Measurements from ENCODE around the gene SLC6A18. TPM values are rescaled to one million over a fixed set of nuclear protein-coding genes. Genes with fewer than 3 reads are reported as not detected.
"Not testable (repeated sequence)": the region's sequence is repeated elsewhere in the genome, so short reads cannot be mapped to it uniquely, and the experiment has no call there.

SLC6A18 gene
- total RNA-seq, 1 donor from 2014 or later: not detected

DNA sequence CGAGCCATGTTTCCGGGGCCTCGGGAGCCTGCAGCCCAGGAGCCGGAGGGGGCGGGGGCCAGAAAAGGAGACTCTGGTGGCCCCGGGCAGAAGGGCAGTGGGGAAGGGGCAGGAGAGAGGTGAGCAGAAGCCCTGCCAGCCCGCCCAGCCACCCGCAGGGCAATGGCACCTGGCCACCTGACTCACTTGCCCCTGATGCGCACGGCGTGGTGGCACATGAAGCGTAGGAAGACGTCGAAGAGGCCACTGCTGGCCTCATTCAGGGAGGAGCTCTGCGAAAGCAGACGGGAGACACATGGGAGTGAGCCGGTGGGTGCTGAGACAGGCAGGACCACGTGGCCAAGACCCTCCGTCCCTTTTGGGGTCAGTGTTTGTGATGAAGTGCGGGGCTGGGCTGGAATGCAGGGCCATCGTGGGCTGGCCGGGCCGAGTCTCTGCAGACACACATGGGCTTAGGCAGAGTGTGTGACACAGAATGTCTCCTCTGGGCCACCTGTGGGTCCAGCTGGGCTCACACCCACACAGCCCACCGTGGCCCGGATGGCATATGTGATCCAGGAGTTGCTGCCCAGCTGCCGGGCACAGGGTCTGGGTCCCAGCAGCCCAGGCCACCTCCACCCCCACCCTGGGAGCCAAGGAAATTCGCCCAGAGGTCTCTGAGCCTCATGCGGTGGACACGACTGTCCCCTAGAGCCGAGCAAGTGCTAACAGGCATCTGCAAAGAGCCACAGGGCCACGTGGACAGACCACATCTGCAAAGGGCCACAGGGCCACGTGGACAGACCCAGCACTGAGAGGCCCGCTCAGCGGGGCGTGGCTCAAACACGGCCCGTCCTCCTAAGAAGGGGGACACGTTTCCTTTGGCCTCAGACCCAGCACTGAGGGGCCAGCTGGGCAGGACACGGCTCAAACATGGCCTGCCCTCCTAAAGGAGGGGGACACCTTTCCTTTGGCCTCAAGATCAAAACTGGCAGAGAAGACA, 46.0 kb downstream of the SLC6A18 start:
- TF ChIP-seq, protein P1, sequence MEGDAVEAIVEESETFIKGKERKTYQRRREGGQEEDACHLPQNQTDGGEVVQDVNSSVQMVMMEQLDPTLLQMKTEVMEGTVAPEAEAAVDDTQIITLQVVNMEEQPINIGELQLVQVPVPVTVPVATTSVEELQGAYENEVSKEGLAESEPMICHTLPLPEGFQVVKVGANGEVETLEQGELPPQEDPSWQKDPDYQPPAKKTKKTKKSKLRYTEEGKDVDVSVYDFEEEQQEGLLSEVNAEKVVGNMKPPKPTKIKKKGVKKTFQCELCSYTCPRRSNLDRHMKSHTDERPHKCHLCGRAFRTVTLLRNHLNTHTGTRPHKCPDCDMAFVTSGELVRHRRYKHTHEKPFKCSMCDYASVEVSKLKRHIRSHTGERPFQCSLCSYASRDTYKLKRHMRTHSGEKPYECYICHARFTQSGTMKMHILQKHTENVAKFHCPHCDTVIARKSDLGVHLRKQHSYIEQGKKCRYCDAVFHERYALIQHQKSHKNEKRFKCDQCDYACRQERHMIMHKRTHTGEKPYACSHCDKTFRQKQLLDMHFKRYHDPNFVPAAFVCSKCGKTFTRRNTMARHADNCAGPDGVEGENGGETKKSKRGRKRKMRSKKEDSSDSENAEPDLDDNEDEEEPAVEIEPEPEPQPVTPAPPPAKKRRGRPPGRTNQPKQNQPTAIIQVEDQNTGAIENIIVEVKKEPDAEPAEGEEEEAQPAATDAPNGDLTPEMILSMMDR (IDR thresholded peaks at IDR 0.05; ENCODE audit: unreplicated experiment): no peak
- H3K9me3 Mint-ChIP-seq (ENCODE audit: low read depth): no peaks in the 10 kb centered on the region
- DNase-seq (ENCODE audit: low spot score, unreplicated experiment): no peak
- no peak overlapping the region for H3K4me3 Mint-ChIP-seq (ENCODE audit: low read depth)
- H3K4me1 Mint-ChIP-seq (ENCODE audit: low read depth): no peaks in the 10 kb centered on the region
- no peaks in the 10 kb centered on the region for H3K36me3 Mint-ChIP-seq (ENCODE audit: insufficient read depth)
- H3K27me3 Mint-ChIP-seq: no peaks in the 10 kb centered on the region
- no peak overlapping the region for H3K27ac Mint-ChIP-seq

DNA sequence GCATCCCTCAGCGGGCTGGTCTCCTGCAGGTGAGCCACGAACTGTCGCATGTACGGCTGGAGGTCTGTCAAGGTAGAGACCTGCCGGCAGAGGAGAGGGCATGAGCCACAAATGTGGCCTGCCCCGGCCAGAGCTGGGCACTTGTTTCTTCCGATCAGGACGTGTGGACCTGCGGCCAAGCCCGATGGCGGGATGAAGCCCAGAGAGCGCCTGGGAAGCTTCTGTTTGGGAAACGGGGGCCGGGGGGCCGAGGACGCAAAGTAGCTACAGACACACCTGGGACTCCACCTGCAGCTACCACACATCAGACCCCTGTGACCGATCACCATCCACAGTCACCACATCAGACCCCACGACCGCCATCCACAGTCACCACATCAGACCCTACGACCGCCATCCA, 47.0 kb downstream of the SLC6A18 start:
- no peaks in the 10 kb centered on the region for H3K27me3 Mint-ChIP-seq
- no peak for DNase-seq (ENCODE audit: low spot score, unreplicated experiment)
- no peak overlapping the region for H3K27ac Mint-ChIP-seq
- H3K4me1 Mint-ChIP-seq (ENCODE audit: low read depth): no peaks in the 10 kb centered on the region
- H3K9me3 Mint-ChIP-seq (ENCODE audit: low read depth): no peaks in the 10 kb centered on the region
- TF ChIP-seq, protein P1 (IDR thresholded peaks at IDR 0.05; ENCODE audit: unreplicated experiment): no peak
- no peaks in the 10 kb centered on the region for H3K36me3 Mint-ChIP-seq (ENCODE audit: insufficient read depth)
- no peak overlapping the region for H3K4me3 Mint-ChIP-seq (ENCODE audit: low read depth)

DNA sequence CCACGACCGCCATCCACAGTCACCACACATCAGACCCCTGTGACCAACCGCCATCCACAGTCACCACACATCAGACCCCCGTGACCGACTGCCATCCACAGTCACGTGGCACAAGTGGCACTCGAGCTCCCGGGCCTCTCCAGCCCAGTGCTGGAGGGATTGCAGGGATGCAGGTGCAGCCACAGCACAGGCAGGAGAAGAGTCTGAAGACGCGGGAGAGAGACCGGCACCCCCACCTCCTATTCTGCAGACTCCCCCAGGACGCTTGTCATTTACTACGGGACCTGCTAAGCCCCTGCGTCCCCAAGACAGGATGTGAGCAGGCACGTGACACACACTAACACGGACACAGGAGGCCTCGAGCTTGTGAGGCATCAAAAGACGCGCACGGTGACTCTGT, 48.6 kb downstream of the SLC6A18 start:
- no peak for DNase-seq (ENCODE audit: low spot score, unreplicated experiment)
- no peak overlapping the region for H3K27ac Mint-ChIP-seq
- H3K36me3 Mint-ChIP-seq (ENCODE audit: insufficient read depth): no peaks in the 10 kb centered on the region
- H3K9me3 Mint-ChIP-seq (ENCODE audit: low read depth): no peaks in the 10 kb centered on the region
- no peaks in the 10 kb centered on the region for H3K4me1 Mint-ChIP-seq (ENCODE audit: low read depth)
- H3K4me3 Mint-ChIP-seq (ENCODE audit: low read depth): no peak overlapping the region
- H3K27me3 Mint-ChIP-seq: no peaks in the 10 kb centered on the region
- TF ChIP-seq, protein P1 (IDR thresholded peaks at IDR 0.05; ENCODE audit: unreplicated experiment): no peak

GRCh38 chr5:1274471-1274870, 49.3 kb downstream of the SLC6A18 start:
- Mint-ChIP-seq H3K27me3 (no peaks in the 10 kb centered on the region), H3K4me1 (ENCODE audit: low read depth) (no peaks in the 10 kb centered on the region), H3K9me3 (ENCODE audit: low read depth) (no peaks in the 10 kb centered on the region), H3K36me3 (ENCODE audit: insufficient read depth) (no peaks in the 10 kb centered on the region), H3K4me3 (ENCODE audit: low read depth) (no peak overlapping the region), H3K27ac (no peak overlapping the region)
- DNase-seq (ENCODE audit: low spot score, unreplicated experiment): no peak
- TF ChIP-seq, protein P1 (IDR thresholded peaks at IDR 0.05; ENCODE audit: unreplicated experiment): no peak

DNA sequence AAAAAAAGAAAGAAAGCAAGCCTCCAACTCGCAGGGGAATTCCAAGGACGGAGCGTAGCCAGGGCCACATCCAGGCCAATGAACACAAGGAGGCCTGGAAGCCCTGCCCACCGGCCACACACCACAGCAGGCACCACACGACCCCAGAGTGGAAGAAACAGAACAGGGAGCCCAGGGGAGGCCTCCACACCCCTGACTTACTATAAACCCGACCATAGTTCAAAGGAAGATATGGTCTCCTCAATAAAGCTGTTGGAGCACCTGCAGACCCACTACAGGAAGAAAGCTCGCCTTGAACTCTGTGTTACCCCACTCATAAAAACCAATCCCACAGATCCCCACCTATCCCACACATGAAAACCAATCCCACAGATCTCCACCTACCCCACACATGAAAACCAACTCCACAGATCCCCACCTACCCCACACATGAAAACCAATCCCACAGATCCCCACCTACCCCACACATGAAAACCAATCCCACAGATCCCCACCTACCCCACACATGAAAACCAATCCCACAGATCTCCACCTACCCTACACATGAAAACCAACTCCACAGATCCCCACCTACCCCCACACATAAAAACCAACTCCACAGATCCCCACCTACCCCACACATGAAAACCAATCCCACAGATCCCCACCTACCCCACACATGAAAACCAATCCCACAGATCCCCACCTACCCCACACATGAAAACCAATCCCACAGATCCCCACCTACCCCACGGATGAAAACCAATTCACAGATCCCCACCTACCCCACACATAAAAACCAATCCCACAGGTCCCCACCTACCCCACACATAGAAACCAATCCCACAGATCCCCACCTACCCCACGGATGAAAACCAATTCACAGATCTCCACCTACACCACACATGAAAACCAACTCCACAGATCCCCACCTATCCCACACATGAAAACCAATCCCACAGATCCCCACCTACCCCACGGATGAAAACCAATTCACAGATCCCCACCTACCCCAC, 50.5 kb downstream of the SLC6A18 start:
- H3K4me1 Mint-ChIP-seq (ENCODE audit: low read depth); H3K4me3 Mint-ChIP-seq (ENCODE audit: low read depth); H3K36me3 Mint-ChIP-seq (ENCODE audit: insufficient read depth); H3K9me3 Mint-ChIP-seq (ENCODE audit: low read depth); DNase-seq (ENCODE audit: low spot score, unreplicated experiment); H3K27me3 Mint-ChIP-seq; H3K27ac Mint-ChIP-seq: not testable (repeated sequence)
